PC-9 (cell line): ENCODE measurements around the gene USP48. TPM values are rescaled to one million over a fixed set of nuclear protein-coding genes. Genes with fewer than 3 reads are reported as not detected.
A peak's percentile ranks its signal among the peaks of the same experiment; 100 is the strongest.

Experiments
- BruUV-seq: library from RNA; stranded (reverse); fragments of 400-500 nt; replicated peaks from 2 replicates; lab custom pipeline; 2021; lab: Mats Ljungman, UMichigan
- CTCF ChIA-PET: fragments of 300-600 bp; sonication (Branson Sonifier 250); formaldehyde crosslinking; loops from one replicate; lab custom pipeline; 2022; ENCODE audit warnings: antibody characterized with exemption; lab: Charles Lee
- POLR2A ChIA-PET: fragments of 300-600 bp; sonication (Branson Sonifier 250); formaldehyde crosslinking; loops from one replicate; lab custom pipeline; 2022; ENCODE audit warnings: antibody characterized with exemption; ENCODE audit not compliant: unreplicated experiment; lab: Charles Lee
- DNase-seq, 2 experiments: peaks; one replicate each; pipeline versions ENCODE4 v3.0.0 to v3.0.0-alpha.2; 2015 to 2022; ENCODE audit warnings: mixed read lengths in 1 of 2
- H2AFZ ChIP-seq: fragments of 200-600 bp; sonication (generic); 2 replicates; pipeline ENCODE4 v1.8.1; 2017; ENCODE audit warnings: antibody characterized with exemption
- H3F3A ChIP-seq: fragments of 200-600 bp; sonication (generic); 2 replicates; pipeline ENCODE4 v1.8.1; 2017; ENCODE audit warnings: antibody characterized with exemption, mild to moderate bottlenecking, low read depth; ENCODE audit not compliant: insufficient read depth
- H3K27ac ChIP-seq: fragments of 200-600 bp; sonication (generic); 2 replicates; pipeline ENCODE4 v1.6.1; 2016; ENCODE audit warnings: mixed run types
- H3K27me3 ChIP-seq: fragments of 200-600 bp; sonication (generic); 2 replicates; pipeline ENCODE4 v1.6.1; 2016; ENCODE audit warnings: low read depth, mixed run types; ENCODE audit not compliant: insufficient read depth
- H3K36me3 ChIP-seq: fragments of 200-600 bp; sonication (generic); 2 replicates; pipeline ENCODE4 v1.6.1; 2016; ENCODE audit warnings: low read depth, mixed run types
- H3K4me1 ChIP-seq: fragments of 200-600 bp; sonication (generic); replicated peaks from 2 replicates; pipeline ENCODE4 v1.6.1; 2016; ENCODE audit warnings: mixed run types; ENCODE audit not compliant: insufficient read depth
- H3K4me2 ChIP-seq: fragments of 200-600 bp; sonication (generic); 2 replicates; pipeline ENCODE4 v1.6.1; 2017; ENCODE audit warnings: mixed run types
- H3K4me3 ChIP-seq: fragments of 200-600 bp; sonication (generic); 2 replicates; pipeline ENCODE4 v1.6.1; 2016; ENCODE audit warnings: mixed run types
- H3K79me2 ChIP-seq: fragments of 200-600 bp; sonication (generic); 2 replicates; pipeline ENCODE4 v1.6.1; 2017; ENCODE audit warnings: low read depth, mixed run types
- H3K9me2 ChIP-seq: fragments of 200-600 bp; sonication (generic); 2 replicates; pipeline ENCODE4 v1.8.1; 2017; ENCODE audit warnings: mild to moderate bottlenecking; ENCODE audit not compliant: insufficient read depth
- H3K9me3 ChIP-seq: fragments of 200-600 bp; sonication (generic); 2 replicates; pipeline ENCODE4 v1.8.1; 2016; ENCODE audit warnings: low read depth; ENCODE audit not compliant: insufficient read depth
- H4K20me1 ChIP-seq: fragments of 200-600 bp; sonication (generic); 2 replicates; pipeline ENCODE4 v1.8.1; 2017; ENCODE audit not compliant: insufficient read depth
- CTCF ChIP-seq: fragments of 200-600 bp; sonication (generic); conservative IDR thresholded peaks from 2 replicates; pipeline ENCODE4 v1.6.1; 2017; ENCODE audit warnings: mixed run types, antibody characterized with exemption, mild to moderate bottlenecking, moderate library complexity
- EZH2 ChIP-seq: fragments of 200-600 bp; sonication (generic); IDR thresholded peaks from 2 replicates; pipeline ENCODE4 v1.8.0; 2017; ENCODE audit warnings: antibody characterized with exemption, low read depth
- intact Hi-C: fragments of 100-400 bp; cut with micrococcal nuclease; formaldehyde crosslinking; loops from one replicate; pipeline ENCODE4 v1.10.0; 2022; ENCODE audit not compliant: unreplicated experiment
- total RNA-seq: library from RNA; stranded (reverse); gene quantifications from 2 replicates; pipeline ENCODE4 v1.2.3, GENCODE V29; 2021

USP48 gene
- total RNA-seq, 1 experiment from 2014 or later = 63.1 TPM

GRCh38 chr1:21764615-21765423 is 18.1 kb downstream of the USP48 start:
- H3K36me3 ChIP-seq = no peaks in the 10 kb centered on the region
- peak; percentile 88 to 96 for DNase-seq
- peaks cover 14% of the 10 kb centered on the region; the same call in 1 of the 2 replicates for H3F3A ChIP-seq
- TF ChIP-seq EZH2 (no peak), CTCF (no peak)
- intact Hi-C loops = loop anchor here (2.0 kb wide), 2 partner anchors 18 to 192 kb away; partner anchors contain the start of gene USP48
- ChIA-PET CTCF (interaction anchor here (0.5 kb wide), 1 partner anchor 24 kb away, joined by 3 read pairs; no protein-coding TSS in a partner anchor), POLR2A (interaction anchor here (0.5 to 0.7 kb wide), 5 partner anchors 27 to 138 kb away, joined by 4 to 25 read pairs (median 5); no protein-coding TSS in a partner anchor)
- H3K79me2 ChIP-seq = peaks cover 56% of the 10 kb centered on the region
- peaks cover 26% of the 10 kb centered on the region for H3K4me1 ChIP-seq
- H3K4me2 ChIP-seq = peak overlapping the region; percentile 46
- H3K9me3 ChIP-seq = no peaks in the 10 kb centered on the region
- no peak overlapping the region for H3K4me3 ChIP-seq
- BruUV-seq = no TSS peak
- H3K27ac ChIP-seq = peak overlapping the region; percentile 60
- H3K27me3 ChIP-seq = no peaks in the 10 kb centered on the region
- H4K20me1 ChIP-seq = peaks cover 7% of the 10 kb centered on the region; the same call in 1 of the 2 replicates
- H3K9me2 ChIP-seq = no peaks in the 10 kb centered on the region
- H2AFZ ChIP-seq = no peak overlapping the region

GRCh38 chr1:21763694-21764419 is 19.1 kb downstream of the USP48 start:
- ChIA-PET CTCF (no interaction called here), POLR2A (interaction anchor here (0.6 to 0.7 kb wide), 2 partner anchors 125 to 137 kb away, joined by 5 to 19 read pairs; no protein-coding TSS in a partner anchor)
- peaks cover 60% of the 10 kb centered on the region for H3K79me2 ChIP-seq
- no TSS peak for BruUV-seq
- H3K27ac ChIP-seq = peak overlapping the region; percentile 60
- H3K4me1 ChIP-seq = peaks cover 26% of the 10 kb centered on the region
- H3K27me3 ChIP-seq = no peaks in the 10 kb centered on the region
- no peaks in the 10 kb centered on the region for H3K9me2 ChIP-seq
- H3K4me3 ChIP-seq = no peak overlapping the region
- intact Hi-C loops = loop anchor here (2.0 kb wide), 2 partner anchors 19 to 193 kb away; partner anchors contain the start of gene USP48
- peaks cover 11% of the 10 kb centered on the region; the same call in 1 of the 2 replicates for H4K20me1 ChIP-seq
- H3K9me3 ChIP-seq = no peaks in the 10 kb centered on the region
- peak overlapping the region; percentile 46 for H3K4me2 ChIP-seq
- H3K36me3 ChIP-seq = no peaks in the 10 kb centered on the region
- H3F3A ChIP-seq = peaks cover 14% of the 10 kb centered on the region; the same call in 1 of the 2 replicates
- no peak for DNase-seq
- TF ChIP-seq CTCF = no peak
- TF ChIP-seq EZH2 = no peak
- no peak overlapping the region for H2AFZ ChIP-seq

- Histone ChIP-seq H3K36me3 (no peaks in the 10 kb centered on the region), H3K9me3 (no peaks in the 10 kb centered on the region), H4K20me1 (peaks cover 11% of the 10 kb centered on the region; the same call in 1 of the 2 replicates), H3K9me2 (no peaks in the 10 kb centered on the region), H3K4me2 (no peak overlapping the region), H3K4me3 (no peak overlapping the region), H3F3A (peaks cover 14% of the 10 kb centered on the region; the same call in 1 of the 2 replicates), H3K27me3 (no peaks in the 10 kb centered on the region), H3K4me1 (peaks cover 26% of the 10 kb centered on the region), H2AFZ (no peak overlapping the region), H3K27ac (no peak overlapping the region), H3K79me2 (peaks cover 62% of the 10 kb centered on the region)
- TF ChIP-seq EZH2 = no peak
- no peak for TF ChIP-seq CTCF
- CTCF ChIA-PET = no interaction called here
- BruUV-seq = no TSS peak
- POLR2A ChIA-PET = no interaction called here
- no peak for DNase-seq
- intact Hi-C loops = no loop called here
Measured at GRCh38 chr1:21763236-21763635, 19.7 kb downstream of the USP48 start.
